CD4-positive, alpha-beta T cell treated with Interleukin-6 at 100 ng/mL for 8 hours (primary cell): ENCODE measurements around the gene PDE1A.
"Not testable (repeated sequence)": the region's sequence is repeated elsewhere in the genome, so short reads cannot be mapped to it uniquely, and the experiment has no call there.

Experiments
- DNase-seq: peaks from one replicate; pipeline ENCODE4 v3.0.0-alpha.2; 2020; ENCODE audit warnings: mixed read lengths, low spot score

The PDE1A gene

DNA sequence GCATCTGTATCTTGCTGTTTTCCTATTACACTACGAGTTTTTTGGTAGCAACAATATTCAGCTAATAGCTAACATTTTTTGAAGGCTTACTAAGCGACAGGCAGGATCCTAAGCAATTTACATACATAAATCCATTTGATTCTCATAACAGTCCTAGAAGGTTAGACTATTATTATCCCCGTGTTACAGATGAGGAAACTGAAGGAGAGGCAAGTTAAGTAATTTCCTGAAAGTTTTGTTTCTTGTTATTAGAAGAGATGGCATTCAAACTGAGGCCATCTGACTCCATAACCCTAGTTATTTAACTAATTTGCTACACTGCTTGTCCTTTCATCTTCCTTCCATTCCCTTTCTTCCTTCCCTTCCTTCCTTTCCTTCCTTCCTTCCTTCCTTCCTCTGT lies 68.2 kb downstream of the PDE1A start:
- no peak for DNase-seq

- DNase-seq, result no peak
Observed at GRCh38 chr2:182355815-182356214, 71.0 kb downstream of the PDE1A start.

- DNase-seq, result no peak
Observed at GRCh38 chr2:182351427-182351826, 75.4 kb downstream of the PDE1A start.

DNA sequence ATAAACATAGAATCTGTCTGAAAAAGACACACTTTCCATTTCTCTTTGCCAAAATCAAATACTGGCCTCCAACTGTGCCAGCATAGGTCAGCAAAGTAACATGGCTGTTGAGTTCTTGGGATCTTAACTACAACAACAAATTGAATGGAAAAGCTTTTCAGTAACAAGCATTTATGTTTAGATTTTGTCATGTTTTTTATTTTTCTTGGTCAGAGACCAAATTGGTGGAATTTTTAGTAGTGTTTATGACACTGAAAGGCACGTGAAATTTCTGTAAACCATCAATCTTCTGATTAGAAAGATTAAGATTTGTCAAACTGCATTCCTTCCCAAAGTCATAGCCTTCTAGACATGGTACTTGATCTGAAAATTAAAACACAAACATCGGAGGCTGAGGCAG lies 77.6 kb downstream of the PDE1A start:
- DNase-seq, result no peak

- no peak for DNase-seq
Observed at GRCh38 chr2:182345384-182345783, 81.5 kb downstream of the PDE1A start.

DNA sequence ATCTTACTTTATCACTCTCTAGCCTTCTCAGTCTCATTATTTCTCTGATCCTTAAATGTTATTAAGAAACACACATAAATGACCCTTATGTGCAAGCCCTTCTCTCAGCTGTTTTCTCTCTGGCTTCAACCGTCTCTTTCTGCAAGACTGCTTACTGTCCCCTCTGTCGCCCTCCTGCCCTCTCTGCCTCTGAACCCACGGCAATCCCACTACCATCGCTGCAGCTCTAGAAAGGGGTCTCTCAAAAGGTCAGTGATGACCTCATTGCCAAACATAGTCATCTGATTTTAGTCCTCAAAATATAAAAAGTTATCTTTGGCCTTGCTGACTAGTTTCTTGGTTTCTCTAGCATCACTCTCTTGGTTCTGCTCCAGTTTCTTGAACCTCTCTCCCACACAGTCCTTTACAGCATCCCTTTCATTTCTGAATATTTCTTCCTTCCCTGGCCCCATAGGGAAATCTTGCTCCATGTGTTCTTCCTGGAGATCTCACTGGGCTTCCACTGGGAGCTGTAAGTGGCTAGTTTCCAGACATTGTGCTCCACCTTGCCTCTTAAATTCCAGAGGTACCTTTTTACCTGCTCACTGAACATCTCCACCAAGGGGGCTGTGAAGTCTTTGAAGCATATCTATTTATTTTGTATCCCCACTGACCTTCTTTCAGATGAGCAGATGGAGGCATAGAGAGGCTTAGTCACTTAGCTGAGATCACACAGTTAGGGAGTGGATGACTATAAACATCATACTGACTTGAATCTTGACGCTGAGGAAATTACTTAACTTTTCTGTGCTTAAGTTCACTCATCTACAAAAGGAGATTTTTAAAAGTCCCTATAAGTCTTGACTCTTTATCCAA lies 96.2 kb downstream of the PDE1A start:
- DNase-seq, result no peak

DNA sequence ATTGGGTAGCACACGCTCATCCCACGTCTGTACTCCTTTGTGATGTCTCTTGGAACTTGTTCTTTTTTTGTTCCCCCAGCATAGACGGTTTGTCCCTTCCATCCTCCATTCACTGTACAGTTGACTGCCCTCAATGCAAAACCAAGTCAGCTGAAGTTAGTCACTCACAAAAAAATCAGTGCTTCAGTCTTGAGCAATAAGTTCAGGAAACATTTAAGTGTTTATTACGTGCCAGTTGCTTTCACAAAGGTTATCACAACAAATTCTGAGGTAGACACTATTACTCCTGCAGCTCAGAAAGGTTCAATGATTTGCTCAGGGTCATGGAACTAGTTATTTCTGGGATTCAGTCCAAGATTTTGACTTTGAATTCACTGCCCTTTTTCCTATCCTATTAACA lies 102.2 kb downstream of the PDE1A start:
- no peak for DNase-seq

- no peak for DNase-seq
Observed at GRCh38 chr2:182321096-182321495, 105.7 kb downstream of the PDE1A start.

DNA sequence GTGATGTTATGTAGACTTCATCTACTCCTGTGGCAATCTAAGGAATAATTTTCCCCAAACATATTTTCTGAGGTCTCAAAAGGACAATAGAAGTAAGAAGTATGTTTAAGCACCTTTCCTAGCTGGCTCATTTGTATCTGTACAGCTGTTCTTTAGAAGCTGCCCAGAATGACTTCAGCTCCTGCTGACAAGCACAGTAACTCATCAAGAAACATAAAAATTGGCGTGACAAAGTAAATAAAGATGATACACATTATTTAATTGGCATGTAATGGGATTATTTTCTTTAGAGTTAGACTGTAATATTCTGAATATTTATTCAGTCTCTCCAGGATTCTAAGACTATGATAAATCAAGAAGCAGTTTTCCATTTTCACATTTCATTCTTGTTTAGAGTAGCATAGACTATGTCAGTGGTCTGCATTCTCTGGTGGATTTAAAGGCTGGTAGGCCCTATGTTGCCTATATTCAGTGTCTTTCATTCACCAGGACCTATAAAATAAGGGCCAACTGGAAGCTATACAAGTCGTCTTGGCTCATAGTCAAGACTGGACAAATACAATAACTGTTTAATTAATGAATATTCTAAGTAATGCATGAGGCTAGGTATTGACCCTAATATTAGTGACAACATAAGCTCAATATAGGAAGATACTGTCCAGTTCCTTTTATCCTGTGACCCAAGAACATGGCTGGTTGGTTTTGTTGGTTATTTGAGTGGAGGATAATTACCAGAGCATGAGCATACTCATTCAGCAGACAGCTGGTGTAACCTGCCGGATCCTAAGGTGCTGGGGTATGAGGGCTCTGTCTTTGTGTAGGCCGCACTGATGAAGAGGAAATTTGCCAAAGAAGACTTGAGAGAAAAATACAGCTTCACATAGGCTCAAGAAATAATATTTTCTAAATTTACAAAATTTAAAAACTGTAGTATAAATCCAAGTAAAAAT lies 107.0 kb downstream of the PDE1A start:
- DNase-seq, result no peak

DNA sequence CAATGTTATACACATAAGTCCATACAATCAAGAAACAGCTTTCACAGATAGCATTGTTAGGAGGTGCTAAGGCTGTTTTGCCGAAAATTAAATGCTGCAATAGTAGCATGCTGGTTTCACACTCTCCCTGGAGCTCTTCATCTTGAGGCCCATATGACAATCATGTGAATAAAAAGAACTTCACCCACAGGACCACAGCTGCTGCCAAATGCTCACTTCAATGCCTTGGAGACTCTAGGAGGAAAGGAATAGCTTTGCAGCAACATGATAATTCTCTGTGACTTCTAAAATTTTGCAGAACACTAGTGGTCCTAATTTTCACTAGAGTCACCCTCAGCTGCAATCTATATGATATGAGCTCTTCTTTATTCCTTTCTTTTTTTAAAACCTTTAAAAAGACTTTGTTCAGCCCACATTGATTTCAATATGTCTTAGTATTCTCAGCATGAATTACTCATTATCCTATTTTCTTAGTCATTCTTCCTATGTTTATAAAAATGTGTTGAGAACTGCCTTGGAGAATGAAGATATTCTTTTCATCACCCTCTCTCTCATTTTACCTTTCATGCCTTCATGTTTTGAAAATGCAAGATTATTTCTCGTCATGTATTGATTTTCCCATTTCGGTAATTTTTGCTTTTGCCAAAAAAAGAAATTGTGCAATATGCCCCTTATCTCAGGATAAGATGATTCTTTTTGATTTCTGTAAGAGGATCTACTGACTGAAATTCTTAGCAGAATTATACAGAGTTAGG lies 108.2 kb downstream of the PDE1A start:
- no peak for DNase-seq

- DNase-seq, result no peak
Observed at GRCh38 chr2:182316950-182317349, 109.9 kb downstream of the PDE1A start.

GRCh38 chr2:182302972-182303371 lies 123.9 kb downstream of the PDE1A start:
- no peak for DNase-seq

DNA sequence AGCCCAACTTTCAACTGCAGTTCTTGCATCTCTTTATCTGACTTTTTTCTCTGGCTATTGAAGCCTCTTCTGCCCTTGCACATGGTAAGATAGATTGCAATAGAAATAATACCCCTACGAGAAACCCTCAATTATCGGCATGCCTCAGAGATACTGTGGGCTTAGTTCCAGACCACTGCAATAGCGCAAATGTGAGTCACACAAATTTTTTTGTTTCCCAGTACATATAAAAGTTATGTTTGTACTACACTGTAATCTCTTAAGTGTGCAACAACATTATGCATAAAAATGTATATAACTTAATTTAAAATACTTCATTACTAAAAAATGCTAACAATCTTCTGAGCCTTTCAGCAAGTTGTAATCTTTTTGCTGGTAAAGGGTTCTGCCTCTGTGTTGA lies 124.7 kb downstream of the PDE1A start:
- DNase-seq, result no peak

- DNase-seq, result no peak
Observed at GRCh38 chr2:182301093-182301492, 125.7 kb downstream of the PDE1A start.

DNA sequence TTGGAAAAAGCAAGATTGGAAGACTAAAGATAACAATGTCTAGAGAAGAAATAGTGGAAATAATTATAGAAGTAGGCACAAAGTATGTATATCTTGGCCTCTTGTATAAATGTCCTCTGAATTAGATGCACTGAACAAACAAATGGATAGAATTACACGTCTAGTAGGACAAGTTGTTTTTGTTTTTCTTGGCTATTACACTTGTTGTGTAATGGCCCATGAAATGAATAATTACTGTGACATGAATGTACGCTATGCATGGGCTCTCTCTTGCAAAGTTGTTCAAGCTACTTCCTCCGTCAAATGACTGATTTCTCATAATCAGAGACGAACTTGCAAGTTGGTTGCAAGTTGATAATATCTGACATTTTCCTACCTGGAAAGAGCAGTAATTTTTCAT lies 126.2 kb downstream of the PDE1A start:
- no peak for DNase-seq

- no peak for DNase-seq
Observed at GRCh38 chr2:182299632-182300031, 127.2 kb downstream of the PDE1A start.

GRCh38 chr2:182298456-182298855 lies 128.4 kb downstream of the PDE1A start:
- DNase-seq, result no peak

DNA sequence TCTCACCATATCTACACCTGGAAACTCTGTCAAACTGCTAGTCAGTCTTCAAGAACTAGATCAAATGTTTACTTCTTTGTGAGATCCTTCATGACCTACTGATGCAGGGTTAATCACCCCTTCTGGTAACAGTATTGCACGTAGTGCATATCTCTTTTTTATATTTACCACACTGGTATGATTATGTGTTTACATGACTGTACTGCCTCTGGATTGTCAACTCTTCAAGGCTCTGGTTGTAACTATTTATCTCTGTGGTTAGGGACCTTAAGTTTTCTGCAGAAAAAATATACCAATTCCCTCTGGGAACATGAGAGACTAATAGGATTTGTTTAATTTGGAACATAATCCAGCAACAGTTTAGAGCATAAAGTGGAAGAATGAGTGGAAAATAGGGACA lies 135.5 kb downstream of the PDE1A start:
- no peak for DNase-seq

DNA sequence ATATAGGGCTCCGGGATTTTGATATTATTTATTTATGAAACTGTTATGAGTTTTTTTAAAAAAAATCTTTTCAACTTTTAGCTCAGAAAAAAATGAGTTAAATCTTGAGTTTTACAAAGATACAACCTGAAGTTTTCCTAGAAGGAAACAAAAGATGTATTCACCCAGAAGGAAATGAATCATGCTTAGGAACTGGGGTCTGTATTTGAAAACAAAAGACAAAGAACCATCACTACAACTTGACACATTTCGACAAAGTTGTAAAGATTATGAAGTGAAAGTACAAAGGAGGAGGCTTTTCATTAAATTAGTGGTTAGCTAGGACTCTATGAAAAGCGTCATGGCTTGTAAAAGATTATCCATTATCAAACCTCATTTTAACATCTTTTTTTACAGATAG lies 143.3 kb downstream of the PDE1A start:
- no peak for DNase-seq

- no peak for DNase-seq
Observed at GRCh38 chr2:182281276-182281675, 145.6 kb downstream of the PDE1A start.

DNA sequence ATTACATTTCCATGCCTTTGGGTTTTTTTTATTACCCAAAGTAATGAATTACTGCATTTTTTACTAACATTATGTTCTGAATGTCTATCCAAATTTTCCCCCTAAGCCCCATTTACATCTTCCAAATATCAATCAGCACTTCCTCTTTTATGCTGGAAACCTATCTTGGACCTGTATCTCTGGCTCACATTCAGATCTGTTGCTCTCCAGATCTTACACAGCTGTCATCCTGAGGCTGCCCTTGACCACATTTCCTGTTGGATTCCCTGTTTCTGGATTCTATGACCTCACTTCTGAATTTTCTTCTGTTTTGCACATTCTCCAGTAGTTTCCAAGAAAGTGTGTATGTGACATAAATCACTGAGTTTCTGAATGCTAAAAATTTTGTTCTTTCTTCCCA lies 146.7 kb downstream of the PDE1A start:
- no peak for DNase-seq

DNA sequence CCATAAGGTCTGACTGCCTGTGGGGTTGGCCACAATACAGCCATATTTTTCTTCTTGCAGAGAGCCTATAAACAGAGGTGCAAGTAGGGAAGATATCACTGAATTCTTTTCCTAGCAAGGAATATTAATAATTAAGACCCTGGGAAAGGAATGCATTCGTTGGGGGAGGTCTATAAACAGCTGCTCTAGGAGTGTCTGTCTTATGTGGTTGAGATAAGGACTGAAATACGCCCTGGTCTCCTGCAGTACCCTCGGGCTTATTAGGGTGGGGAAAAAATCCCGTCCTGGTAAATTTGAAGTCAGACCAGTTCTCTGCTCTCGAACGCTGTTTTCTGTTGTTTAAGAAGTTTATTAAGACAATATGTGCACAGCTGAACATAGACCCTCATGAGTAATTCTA lies 150.2 kb downstream of the PDE1A start:
- DNase-seq, result not testable (repeated sequence)
